GM18858 (cell line): Measurements from ENCODE around the gene MOB2.

Experiments used
- ATAC-seq: cut with Tn5 transposase; IDR thresholded peaks from one replicate; pipeline ENCODE4 v1.9.1; 2021; ENCODE audit not compliant: unreplicated experiment

The MOB2 gene

GRCh38 chr11:1422981-1423380, 63.6 kb downstream of the MOB2 start:
- no peak for ATAC-seq

GRCh38 chr11:1422481-1422880, 64.1 kb downstream of the MOB2 start:
- ATAC-seq, result no peak

- no peak for ATAC-seq
Measured at GRCh38 chr11:1421291-1421690, 65.3 kb downstream of the MOB2 start.

DNA sequence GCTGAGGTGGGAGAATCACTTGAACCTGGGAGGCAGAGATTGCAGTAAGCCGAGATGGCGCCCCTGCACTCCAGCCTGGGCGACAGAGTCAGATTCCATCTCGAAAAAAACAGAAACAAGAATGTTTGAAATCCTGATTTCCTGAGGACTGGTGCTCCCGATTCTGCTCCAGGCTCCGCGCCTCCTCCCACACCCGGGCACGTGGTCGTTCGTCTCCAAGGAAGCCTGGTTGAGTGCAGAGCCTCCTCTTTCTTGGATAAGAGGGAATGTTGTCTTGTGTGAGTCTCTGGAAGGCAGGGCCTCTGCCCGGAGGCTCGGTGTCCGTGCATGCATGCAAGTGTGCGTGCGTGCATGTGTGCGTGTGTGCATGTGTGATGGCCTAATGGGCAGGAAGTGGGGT, 66.8 kb downstream of the MOB2 start:
- ATAC-seq, result no peak
